Naive B cell (primary cell): Measurements from ENCODE around the gene PDE10A. TPM values are rescaled to one million over a fixed set of nuclear protein-coding genes. Genes with fewer than 3 reads are reported as not detected.
"Not testable (repeated sequence)": the region's sequence is repeated elsewhere in the genome, so short reads cannot be mapped to it uniquely, and the experiment has no call there.

Source experiments
- ATAC-seq, 2 donors: fragments of 150-1000 bp; cut with Tn5 transposase; 2 replicates each; pipeline ENCODE4 v1.10.0; 2021; ENCODE audit warnings: low read depth in 2 of 2, mild to moderate bottlenecking in 2 of 2, moderate library complexity in 2 of 2
- DNase-seq: peaks from one replicate; pipeline ENCODE4 v3.0.0; 2022
- H3K27ac Mint-ChIP-seq, 6 donors: one replicate each; pipeline ENCODE4 v1.8.0; 2020 to 2022; ENCODE audit warnings: mild to moderate bottlenecking in 6 of 6, mixed read lengths in 6 of 6, moderate library complexity in 5 of 6, inconsistent platforms in 2 of 6
- H3K27me3 Mint-ChIP-seq, 3 donors: one replicate each; pipeline ENCODE4 v1.8.0; 2021 to 2022; ENCODE audit warnings: mixed read lengths in 3 of 3, mild to moderate bottlenecking in 1 of 3
- H3K36me3 Mint-ChIP-seq, 2 donors: one replicate each; pipeline ENCODE4 v1.8.0; 2020 to 2022; ENCODE audit warnings: mixed read lengths in 2 of 2, inconsistent platforms in 1 of 2, mild to moderate bottlenecking in 1 of 2
- H3K4me1 Mint-ChIP-seq, 3 donors: one replicate each; pipeline ENCODE4 v1.8.0; 2020 to 2022; ENCODE audit warnings: mixed read lengths in 3 of 3, inconsistent platforms in 1 of 3, mild to moderate bottlenecking in 1 of 3, moderate library complexity in 1 of 3
- H3K4me3 Mint-ChIP-seq, 8 donors: one replicate each; pipeline ENCODE4 v1.8.0; 2020 to 2022; ENCODE audit warnings: mild to moderate bottlenecking in 8 of 8, mixed read lengths in 8 of 8, moderate library complexity in 8 of 8, inconsistent platforms in 2 of 8
- H3K9me3 Mint-ChIP-seq, 7 donors: one replicate each; pipeline ENCODE4 v1.8.0; 2020 to 2022; ENCODE audit warnings: mixed read lengths in 7 of 7, mild to moderate bottlenecking in 5 of 7, inconsistent platforms in 2 of 7, moderate library complexity in 1 of 7
- polyA plus RNA-seq, 6 donors: library from polyadenylated mRNA; unstranded; fragments of 300-500 nt; fragmentation: Illumina TruSeq; gene quantifications; one replicate each; pipeline ENCODE4 v1.2.3, GENCODE V29; 2021; ENCODE audit warnings: low read depth in 6 of 6

The PDE10A gene
- polyA plus RNA-seq, 6 donors from 2014 or later, result not detected

- ATAC-seq, H3K4me3 Mint-ChIP-seq, H3K9me3 Mint-ChIP-seq, H3K27ac Mint-ChIP-seq, DNase-seq, H3K4me1 Mint-ChIP-seq, H3K36me3 Mint-ChIP-seq, H3K27me3 Mint-ChIP-seq: not testable (repeated sequence)
Observed at GRCh38 chr6:165618891-165619290, 44.1 kb downstream of the PDE10A start.

DNA sequence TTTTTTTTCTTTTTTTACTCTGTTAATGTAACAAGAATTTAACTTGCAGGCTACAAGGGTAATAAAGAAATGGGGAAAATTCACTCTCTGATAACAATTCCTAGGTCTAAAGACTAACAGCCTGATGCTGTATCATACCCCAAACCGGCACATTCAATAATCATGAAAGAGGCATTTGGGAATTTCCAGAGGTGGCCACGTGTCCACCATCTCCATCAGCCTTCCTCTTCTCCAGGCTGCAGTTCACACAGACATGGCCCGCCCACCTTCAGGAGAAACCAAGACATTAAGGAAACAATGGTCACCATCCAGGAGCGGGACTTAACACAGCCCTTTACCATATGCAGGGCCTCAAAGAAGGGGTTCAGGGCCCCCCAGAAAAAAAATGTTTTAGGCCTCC is 44.8 kb downstream of the PDE10A start:
- DNase-seq (no peak), ATAC-seq (no peak)
- no peak overlapping the region for H3K27ac Mint-ChIP-seq
- H3K4me1 Mint-ChIP-seq, result no peaks in the 10 kb centered on the region
- no peaks in the 10 kb centered on the region for H3K27me3 Mint-ChIP-seq
- no peaks in the 10 kb centered on the region for H3K36me3 Mint-ChIP-seq
- peaks cover 0 to 3% (median 0%) of the 10 kb centered on the region in 7 donors for H3K9me3 Mint-ChIP-seq
- H3K4me3 Mint-ChIP-seq, result no peak overlapping the region

- no peak for ATAC-seq
- H3K4me3 Mint-ChIP-seq, result no peak overlapping the region
- DNase-seq, result no peak
- H3K9me3 Mint-ChIP-seq, result peaks cover 0 to 3% (median 1%) of the 10 kb centered on the region in 7 donors
- peak overlapping the region in 1 of 6 donors; percentile 11 for H3K27ac Mint-ChIP-seq
- no peaks in the 10 kb centered on the region for H3K4me1 Mint-ChIP-seq
- H3K27me3 Mint-ChIP-seq, result no peaks in the 10 kb centered on the region
- no peaks in the 10 kb centered on the region for H3K36me3 Mint-ChIP-seq
Observed at GRCh38 chr6:165617528-165617927, 45.5 kb downstream of the PDE10A start.

DNA sequence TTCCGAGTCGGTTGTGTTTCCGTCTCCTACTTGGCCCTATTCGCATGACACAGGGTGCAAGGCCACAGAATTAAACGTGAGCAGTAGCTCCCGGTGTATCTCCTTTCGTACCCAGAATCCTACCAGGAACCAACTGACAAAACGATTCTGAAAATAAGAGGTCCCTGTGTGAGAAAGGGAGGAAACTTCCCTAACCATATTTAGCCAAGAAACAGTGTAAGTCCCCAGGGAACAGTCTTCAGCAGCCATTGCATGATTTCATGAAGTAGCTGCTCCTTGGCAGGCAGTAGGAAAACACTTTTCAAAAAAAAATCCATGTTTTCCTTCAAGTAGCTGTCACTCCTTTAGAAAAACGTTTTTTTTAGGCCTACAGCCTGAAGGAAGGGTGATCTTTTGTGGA is 46.9 kb downstream of the PDE10A start:
- no peaks in the 10 kb centered on the region for H3K4me1 Mint-ChIP-seq
- H3K9me3 Mint-ChIP-seq, result peaks cover 0 to 3% (median 2%) of the 10 kb centered on the region in 7 donors
- no peak overlapping the region for H3K27ac Mint-ChIP-seq
- no peak overlapping the region for H3K4me3 Mint-ChIP-seq
- no peaks in the 10 kb centered on the region for H3K36me3 Mint-ChIP-seq
- ATAC-seq (no peak), DNase-seq (no peak)
- no peaks in the 10 kb centered on the region for H3K27me3 Mint-ChIP-seq

- Mint-ChIP-seq H3K27ac (no peak overlapping the region), H3K4me1 (no peaks in the 10 kb centered on the region), H3K27me3 (no peaks in the 10 kb centered on the region), H3K4me3 (peak overlapping the region in 1 of 8 donors; percentile 17), H3K36me3 (no peaks in the 10 kb centered on the region), H3K9me3 (peaks cover 0 to 7% (median 6%) of the 10 kb centered on the region in 7 donors)
- DNase-seq (no peak), ATAC-seq (no peak)
Observed at GRCh38 chr6:165615636-165616035, 47.4 kb downstream of the PDE10A start.

DNA sequence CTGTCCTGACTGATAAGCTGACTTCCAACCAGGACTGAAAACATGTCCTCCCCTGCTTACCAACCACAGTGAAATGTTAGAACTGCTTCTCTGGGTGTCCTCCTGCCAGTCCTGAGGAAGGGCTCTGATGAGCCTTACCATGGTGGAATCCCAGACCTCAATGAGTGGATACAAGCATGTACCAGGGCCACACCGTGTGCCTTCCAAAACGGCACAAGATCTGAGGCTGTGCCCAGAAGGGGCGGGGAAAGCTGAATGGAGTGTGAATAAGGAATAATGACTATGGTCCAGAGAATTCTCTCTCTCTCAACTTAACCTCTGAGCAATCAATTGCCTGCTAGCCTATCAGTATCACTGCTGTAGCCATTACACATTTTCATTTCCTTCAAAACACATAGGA is 51.7 kb downstream of the PDE10A start:
- ATAC-seq, result no peak
- no peaks in the 10 kb centered on the region for H3K4me1 Mint-ChIP-seq
- DNase-seq, result no peak
- no peaks in the 10 kb centered on the region for H3K36me3 Mint-ChIP-seq
- H3K9me3 Mint-ChIP-seq, result peaks cover 0 to 11% (median 6%) of the 10 kb centered on the region in 7 donors
- no peak overlapping the region for H3K27ac Mint-ChIP-seq
- no peak overlapping the region for H3K4me3 Mint-ChIP-seq
- no peaks in the 10 kb centered on the region for H3K27me3 Mint-ChIP-seq

DNA sequence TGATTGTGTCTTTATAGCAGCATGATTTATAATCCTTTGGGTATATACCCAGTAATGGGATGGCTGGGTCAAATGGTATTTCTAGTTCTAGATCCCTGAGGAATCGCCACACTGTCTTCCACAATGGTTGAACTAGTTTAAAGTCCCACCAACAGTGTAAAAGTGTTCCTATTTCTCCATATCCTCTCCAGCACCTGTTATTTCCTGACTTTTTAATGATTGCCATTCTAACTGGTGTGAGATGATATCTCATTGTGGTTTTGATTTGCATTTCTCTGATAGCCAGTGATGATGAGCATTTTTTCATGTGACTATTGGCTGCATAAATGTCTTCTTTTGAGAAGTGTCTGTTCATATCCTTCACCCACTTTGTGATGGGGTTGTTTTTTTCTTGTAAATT is 54.5 kb downstream of the PDE10A start:
- ATAC-seq, H3K36me3 Mint-ChIP-seq, H3K27ac Mint-ChIP-seq, H3K4me3 Mint-ChIP-seq, H3K27me3 Mint-ChIP-seq, H3K4me1 Mint-ChIP-seq, DNase-seq: not testable (repeated sequence)
- H3K9me3 Mint-ChIP-seq, result peaks cover 0 to 11% (median 6%) of the 10 kb centered on the region in 7 donors

DNA sequence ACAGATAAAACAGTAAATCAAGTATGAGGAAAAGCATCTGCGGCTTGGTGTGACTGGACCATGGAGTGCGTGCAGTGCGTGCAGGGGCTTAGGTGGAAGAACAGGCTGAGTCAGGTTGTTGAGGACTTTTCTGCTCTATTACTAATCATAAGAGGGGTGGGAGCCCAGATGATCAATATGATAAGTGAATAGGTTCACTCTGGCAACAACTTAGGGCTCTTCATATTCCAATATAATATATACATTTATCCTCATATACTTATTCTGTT is 56.4 kb downstream of the PDE10A start:
- H3K27ac Mint-ChIP-seq, result no peak overlapping the region
- ATAC-seq (no peak), DNase-seq (no peak)
- H3K4me3 Mint-ChIP-seq, result no peak overlapping the region
- no peaks in the 10 kb centered on the region for H3K4me1 Mint-ChIP-seq
- H3K36me3 Mint-ChIP-seq, result no peaks in the 10 kb centered on the region
- H3K27me3 Mint-ChIP-seq, result no peaks in the 10 kb centered on the region
- H3K9me3 Mint-ChIP-seq, result peaks cover 0 to 10% (median 6%) of the 10 kb centered on the region in 7 donors

DNA sequence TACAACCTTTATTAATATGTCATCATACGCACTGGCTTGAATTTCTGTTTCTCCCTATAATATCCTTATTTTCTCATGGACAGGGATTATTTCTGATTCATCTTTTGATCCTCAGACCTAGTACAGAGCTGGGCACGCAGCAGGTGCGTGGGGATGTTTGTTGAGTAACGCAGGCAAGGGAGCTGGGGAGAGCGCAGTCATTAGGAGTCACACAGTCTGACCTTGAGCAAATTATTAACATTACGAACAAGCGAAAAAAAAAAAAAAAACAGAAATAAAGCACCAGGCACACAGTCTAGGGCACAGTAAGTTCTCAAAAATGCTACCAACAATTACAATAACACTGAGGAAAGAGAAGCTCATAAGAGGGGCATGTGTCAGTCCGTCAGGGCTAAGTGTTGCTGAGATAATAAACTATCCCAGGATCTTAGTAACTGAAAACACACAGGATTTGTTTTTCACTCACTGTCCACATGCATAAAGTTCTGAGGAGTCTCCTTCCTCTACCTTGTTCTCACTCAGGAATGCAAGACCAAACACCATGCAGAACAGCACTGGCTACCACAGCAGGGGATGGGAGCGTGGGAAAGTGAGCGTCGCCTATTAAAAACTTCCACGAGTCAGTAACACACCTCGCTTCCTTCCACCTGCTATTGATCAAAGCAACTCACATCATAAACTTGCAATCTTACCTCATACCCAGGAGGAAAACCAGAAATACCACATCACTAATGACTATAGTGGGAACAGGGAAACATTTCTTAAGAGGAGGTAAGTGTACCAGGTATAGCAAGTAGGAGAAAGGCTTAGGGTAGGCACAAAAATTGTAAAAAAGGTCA is 56.9 kb downstream of the PDE10A start:
- no peak overlapping the region for H3K27ac Mint-ChIP-seq
- no peaks in the 10 kb centered on the region for H3K36me3 Mint-ChIP-seq
- no peak for DNase-seq
- H3K4me1 Mint-ChIP-seq, result no peaks in the 10 kb centered on the region
- no peak overlapping the region for H3K4me3 Mint-ChIP-seq
- H3K27me3 Mint-ChIP-seq, result no peaks in the 10 kb centered on the region
- peaks cover 0 to 9% (median 5%) of the 10 kb centered on the region in 7 donors for H3K9me3 Mint-ChIP-seq
- ATAC-seq, result no peak

GRCh38 chr6:165605182-165605875 is 57.7 kb downstream of the PDE10A start:
- Mint-ChIP-seq H3K4me3 (no peak overlapping the region), H3K27ac (no peak overlapping the region), H3K4me1 (no peaks in the 10 kb centered on the region), H3K27me3 (no peaks in the 10 kb centered on the region), H3K36me3 (peaks cover 0 to 6% of the 10 kb centered on the region in 2 donors), H3K9me3 (peaks cover 0 to 8% (median 5%) of the 10 kb centered on the region in 7 donors)
- ATAC-seq, result no peak
- no peak for DNase-seq

- peak overlapping the region in 1 of 6 donors; percentile 84 for H3K27ac Mint-ChIP-seq
Observed at GRCh38 chr6:165602291-165602690, 60.8 kb downstream of the PDE10A start.

GRCh38 chr6:165600606-165601005 is 62.4 kb downstream of the PDE10A start:
- Mint-ChIP-seq H3K4me3 (no peak overlapping the region), H3K36me3 (peaks cover 0 to 9% of the 10 kb centered on the region in 2 donors), H3K27ac (no peak overlapping the region), H3K9me3 (peaks cover 0 to 20% (median 8%) of the 10 kb centered on the region in 7 donors), H3K27me3 (no peaks in the 10 kb centered on the region), H3K4me1 (no peaks in the 10 kb centered on the region)
- no peak for ATAC-seq
- DNase-seq, result no peak

More at GRCh38 chr6:165602291-165602690, 60.8 kb downstream of the PDE10A start:
- DNase-seq, result no peak
- Mint-ChIP-seq H3K4me1 (no peaks in the 10 kb centered on the region), H3K27me3 (no peaks in the 10 kb centered on the region), H3K9me3 (peaks cover 0 to 12% (median 6%) of the 10 kb centered on the region in 7 donors), H3K4me3 (no peak overlapping the region), H3K36me3 (peaks cover 0 to 9% of the 10 kb centered on the region in 2 donors)
- no peak for ATAC-seq

- no peak for DNase-seq
- Mint-ChIP-seq H3K4me1 (no peaks in the 10 kb centered on the region), H3K9me3 (peaks cover 0 to 20% (median 8%) of the 10 kb centered on the region in 7 donors), H3K27me3 (no peaks in the 10 kb centered on the region), H3K4me3 (no peak overlapping the region), H3K27ac (no peak overlapping the region), H3K36me3 (peaks cover 0 to 9% of the 10 kb centered on the region in 2 donors)
- ATAC-seq, result no peak
Observed at GRCh38 chr6:165599596-165600487, 63.2 kb downstream of the PDE10A start.
